ENCODE data around the gene RYR3. TPM values are rescaled to one million over a fixed set of nuclear protein-coding genes. Genes with fewer than 3 reads are reported as not detected.

The RYR3 gene
- total RNA-seq, 1 donor = not detected

GRCh38 chr15:33742306-33742705, 431.5 kb downstream of the RYR3 start:
- DNase-seq (ENCODE audit: low read depth) = no peak
- H3K4me3 ChIP-seq (ENCODE audit: low read depth, low read length) = no peak overlapping the region
- no peak for TF ChIP-seq CTCF (IDR thresholded peaks at IDR 0.05; ENCODE audit: insufficient read depth, low read depth, low read length)

GRCh38 chr15:33742800-33743199, 432.0 kb downstream of the RYR3 start:
- DNase-seq (ENCODE audit: low read depth) = peak; percentile 23
- no peak overlapping the region for H3K4me3 ChIP-seq (ENCODE audit: low read depth, low read length)
- no peak for TF ChIP-seq CTCF (IDR thresholded peaks at IDR 0.05; ENCODE audit: insufficient read depth, low read depth, low read length)

- no peak overlapping the region for H3K4me3 ChIP-seq (ENCODE audit: low read depth, low read length)
- no peak for TF ChIP-seq CTCF (IDR thresholded peaks at IDR 0.05; ENCODE audit: insufficient read depth, low read depth, low read length)
- no peak for DNase-seq (ENCODE audit: low read depth)
Observed at GRCh38 chr15:33746203-33746602, 435.4 kb downstream of the RYR3 start.

GRCh38 chr15:33753012-33753411, 442.2 kb downstream of the RYR3 start:
- no peak for DNase-seq (ENCODE audit: low read depth)
- no peak for TF ChIP-seq CTCF (IDR thresholded peaks at IDR 0.05; ENCODE audit: insufficient read depth, low read depth, low read length)
- no peak overlapping the region for H3K4me3 ChIP-seq (ENCODE audit: low read depth, low read length)

- H3K4me3 ChIP-seq (ENCODE audit: low read depth, low read length) = no peak overlapping the region
- no peak for TF ChIP-seq CTCF (IDR thresholded peaks at IDR 0.05; ENCODE audit: insufficient read depth, low read depth, low read length)
Observed at GRCh38 chr15:33754242-33754641, 443.5 kb downstream of the RYR3 start.

GRCh38 chr15:33756961-33757360, 446.2 kb downstream of the RYR3 start:
- H3K4me3 ChIP-seq (ENCODE audit: low read depth, low read length) = no peak overlapping the region
- DNase-seq (ENCODE audit: low read depth) = no peak
- no peak for TF ChIP-seq CTCF (IDR thresholded peaks at IDR 0.05; ENCODE audit: insufficient read depth, low read depth, low read length)

More at GRCh38 chr15:33754242-33754641, 443.5 kb downstream of the RYR3 start:
- DNase-seq (ENCODE audit: low read depth) = no peak

GRCh38 chr15:33757516-33758232, 446.9 kb downstream of the RYR3 start:
- DNase-seq (ENCODE audit: low read depth) = no peak
- H3K4me3 ChIP-seq (ENCODE audit: low read depth, low read length) = no peak overlapping the region
- no peak for TF ChIP-seq CTCF (IDR thresholded peaks at IDR 0.05; ENCODE audit: insufficient read depth, low read depth, low read length)

Measured in fibroblast of villous mesenchyme (primary cell).